ENCODE data around the gene ZSWIM8.

DNA sequence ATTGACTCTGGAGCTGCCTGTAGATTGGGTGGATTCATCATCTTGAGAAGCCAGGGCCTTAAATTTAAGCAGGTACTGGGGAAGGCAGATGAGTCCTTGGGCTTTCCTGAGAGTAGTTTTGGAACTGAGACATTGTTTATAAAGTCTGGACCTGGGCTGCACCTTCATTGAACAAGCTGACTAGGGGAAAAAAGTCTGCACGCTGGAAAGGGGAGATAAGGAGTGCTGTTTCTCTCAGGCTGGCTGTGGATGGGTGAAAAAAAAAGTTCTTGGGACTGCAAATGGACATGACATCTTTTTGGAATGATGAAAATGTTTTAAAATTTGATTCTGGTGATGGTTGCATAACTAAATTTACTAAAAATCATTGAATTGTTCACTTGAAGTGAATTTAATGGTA lies 29.2 kb upstream of the ZSWIM8 start:
- no peak for TF ChIP-seq POLR2AphosphoS5 (IDR thresholded peaks at IDR 0.05; ENCODE audit: insufficient read depth in 1 of 2, low read depth in 1 of 2)
- TF ChIP-seq, protein P1, sequence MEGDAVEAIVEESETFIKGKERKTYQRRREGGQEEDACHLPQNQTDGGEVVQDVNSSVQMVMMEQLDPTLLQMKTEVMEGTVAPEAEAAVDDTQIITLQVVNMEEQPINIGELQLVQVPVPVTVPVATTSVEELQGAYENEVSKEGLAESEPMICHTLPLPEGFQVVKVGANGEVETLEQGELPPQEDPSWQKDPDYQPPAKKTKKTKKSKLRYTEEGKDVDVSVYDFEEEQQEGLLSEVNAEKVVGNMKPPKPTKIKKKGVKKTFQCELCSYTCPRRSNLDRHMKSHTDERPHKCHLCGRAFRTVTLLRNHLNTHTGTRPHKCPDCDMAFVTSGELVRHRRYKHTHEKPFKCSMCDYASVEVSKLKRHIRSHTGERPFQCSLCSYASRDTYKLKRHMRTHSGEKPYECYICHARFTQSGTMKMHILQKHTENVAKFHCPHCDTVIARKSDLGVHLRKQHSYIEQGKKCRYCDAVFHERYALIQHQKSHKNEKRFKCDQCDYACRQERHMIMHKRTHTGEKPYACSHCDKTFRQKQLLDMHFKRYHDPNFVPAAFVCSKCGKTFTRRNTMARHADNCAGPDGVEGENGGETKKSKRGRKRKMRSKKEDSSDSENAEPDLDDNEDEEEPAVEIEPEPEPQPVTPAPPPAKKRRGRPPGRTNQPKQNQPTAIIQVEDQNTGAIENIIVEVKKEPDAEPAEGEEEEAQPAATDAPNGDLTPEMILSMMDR (IDR thresholded peaks at IDR 0.05): no peak
